Right atrium auricular region (tissue), 2 donors: ENCODE results near the gene FAHD1. TPM values are rescaled to one million over a fixed set of nuclear protein-coding genes. Genes with fewer than 3 reads are reported as not detected.
A peak's percentile ranks its signal among the peaks of the same experiment; 100 is the strongest.

Source experiments
- DNase-seq: peaks from one replicate; pipeline ENCODE4 v3.0.0-alpha.2; 2019; ENCODE audit warnings: low spot score
- H3K27ac ChIP-seq, 2 donors: fragments of 200-600 bp; sonication (generic); 1 replicate in 1 of 2; 2 replicates in 1 of 2; pipeline ENCODE4 v1.5.1; 2016 to 2019
- H3K27me3 ChIP-seq, 2 donors: fragments of 200-600 bp; sonication (generic); one replicate each; pipeline versions ENCODE4 v1.5.1 to v1.6.0; 2017 to 2019
- H3K36me3 ChIP-seq: fragments of 200-600 bp; sonication (generic); one replicate; pipeline ENCODE4 v1.5.1; 2016
- H3K4me1 ChIP-seq, 2 donors: fragments of 200-600 bp; sonication (generic); one replicate each; pipeline versions ENCODE4 v1.5.1 to v1.6.0; 2017 to 2019
- H3K4me3 ChIP-seq, 2 donors: fragments of 200-600 bp; sonication (generic); 1 replicate in 1 of 2; 2 replicates in 1 of 2; pipeline ENCODE4 v1.5.1; 2017 to 2019; ENCODE audit warnings: mild to moderate bottlenecking in 1 of 2, moderate library complexity in 1 of 2
- H3K9me3 ChIP-seq, 2 donors: fragments of 200-600 bp; sonication (generic); one replicate each; pipeline ENCODE4 v1.5.1; 2019
- total RNA-seq, 2 donors: library from RNA; depleted of rRNA; stranded (reverse); fragments of >200 nt; gene quantifications; one replicate each; pipeline ENCODE4 v1.1.0, GENCODE V29; 2016
- TF ChIP-seq, protein P1 (sequence below), 2 donors: fragments of 200-600 bp; sonication (generic); IDR thresholded peaks; one replicate each; pipeline ENCODE4 v1.5.1; 2019; ENCODE audit warnings: antibody characterized with exemption in 2 of 2

Gene FAHD1
- total RNA-seq, 2 donors from 2014 or later, result 35.8 to 59.3 TPM

DNA sequence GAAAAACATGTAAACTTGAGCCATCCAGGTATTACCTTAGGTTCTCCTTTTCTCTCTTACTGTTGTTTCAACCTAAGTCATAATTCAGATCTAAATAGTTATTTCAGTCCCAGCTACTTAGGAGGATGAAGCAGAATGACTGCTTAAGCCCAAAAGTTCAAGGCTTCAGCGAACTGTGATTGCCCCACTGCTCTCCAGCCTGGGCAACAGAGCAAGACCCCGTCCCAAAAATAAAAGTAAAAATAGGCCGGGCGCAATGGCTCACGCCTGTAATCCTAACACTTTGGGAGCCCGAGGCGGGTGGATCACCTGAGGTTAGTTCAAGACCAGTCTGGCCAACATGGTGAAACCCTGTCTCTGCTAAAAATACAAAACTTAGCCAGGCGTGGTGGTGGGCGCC, 35.4 kb downstream of the FAHD1 start:
- H3K27me3 ChIP-seq, result no peaks in the 10 kb centered on the region
- no peak for DNase-seq
- H3K4me1 ChIP-seq, result no peaks in the 10 kb centered on the region
- TF ChIP-seq, protein P1, sequence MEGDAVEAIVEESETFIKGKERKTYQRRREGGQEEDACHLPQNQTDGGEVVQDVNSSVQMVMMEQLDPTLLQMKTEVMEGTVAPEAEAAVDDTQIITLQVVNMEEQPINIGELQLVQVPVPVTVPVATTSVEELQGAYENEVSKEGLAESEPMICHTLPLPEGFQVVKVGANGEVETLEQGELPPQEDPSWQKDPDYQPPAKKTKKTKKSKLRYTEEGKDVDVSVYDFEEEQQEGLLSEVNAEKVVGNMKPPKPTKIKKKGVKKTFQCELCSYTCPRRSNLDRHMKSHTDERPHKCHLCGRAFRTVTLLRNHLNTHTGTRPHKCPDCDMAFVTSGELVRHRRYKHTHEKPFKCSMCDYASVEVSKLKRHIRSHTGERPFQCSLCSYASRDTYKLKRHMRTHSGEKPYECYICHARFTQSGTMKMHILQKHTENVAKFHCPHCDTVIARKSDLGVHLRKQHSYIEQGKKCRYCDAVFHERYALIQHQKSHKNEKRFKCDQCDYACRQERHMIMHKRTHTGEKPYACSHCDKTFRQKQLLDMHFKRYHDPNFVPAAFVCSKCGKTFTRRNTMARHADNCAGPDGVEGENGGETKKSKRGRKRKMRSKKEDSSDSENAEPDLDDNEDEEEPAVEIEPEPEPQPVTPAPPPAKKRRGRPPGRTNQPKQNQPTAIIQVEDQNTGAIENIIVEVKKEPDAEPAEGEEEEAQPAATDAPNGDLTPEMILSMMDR (IDR thresholded peaks at IDR 0.05), result no peak
- H3K9me3 ChIP-seq, result no peaks in the 10 kb centered on the region
- H3K36me3 ChIP-seq, result no peaks in the 10 kb centered on the region
- no peak overlapping the region for H3K27ac ChIP-seq
- no peak overlapping the region for H3K4me3 ChIP-seq

DNA sequence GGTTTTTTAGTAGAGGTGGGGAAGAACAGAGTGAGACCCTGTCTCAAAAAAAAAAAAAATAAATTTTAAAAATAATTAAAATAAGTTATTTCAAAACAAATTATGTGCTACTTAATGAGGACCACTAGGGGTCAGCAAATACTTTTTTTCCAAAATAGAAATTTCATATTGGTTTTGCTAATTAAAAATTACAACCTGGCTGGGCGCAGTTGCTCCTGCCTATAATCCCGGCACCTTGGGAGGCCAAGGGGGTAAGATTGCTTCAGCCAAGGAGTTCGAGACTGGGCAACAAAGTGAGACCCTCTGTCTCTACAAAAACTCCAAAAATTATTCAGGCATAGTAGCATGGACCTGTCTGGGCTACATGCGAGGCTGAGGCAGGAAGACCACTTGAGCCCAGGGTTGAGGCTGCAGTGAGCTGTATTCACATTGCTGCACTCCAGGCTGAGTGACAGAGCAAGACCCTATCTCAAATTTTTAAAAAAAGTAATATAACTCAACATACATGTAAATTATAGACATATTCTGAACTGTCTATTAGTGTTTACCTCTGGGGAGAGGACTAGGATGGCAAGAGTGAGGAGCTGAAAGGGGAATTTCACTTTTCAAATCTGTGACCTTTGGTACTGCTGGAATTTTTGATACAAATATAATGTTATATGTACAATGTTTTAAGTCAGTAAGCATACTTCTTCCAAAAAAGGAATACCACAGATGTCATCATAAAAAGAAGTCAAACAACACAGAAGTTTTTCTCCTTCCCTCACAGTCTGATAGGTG, 36.9 kb downstream of the FAHD1 start:
- no peaks in the 10 kb centered on the region for H3K36me3 ChIP-seq
- no peaks in the 10 kb centered on the region for H3K4me1 ChIP-seq
- no peak for DNase-seq
- H3K27me3 ChIP-seq, result no peaks in the 10 kb centered on the region
- H3K4me3 ChIP-seq, result no peak overlapping the region
- H3K9me3 ChIP-seq, result no peaks in the 10 kb centered on the region
- TF ChIP-seq, protein P1 (IDR thresholded peaks at IDR 0.05), result peak; percentile 41 to 72
- H3K27ac ChIP-seq, result no peak overlapping the region

DNA sequence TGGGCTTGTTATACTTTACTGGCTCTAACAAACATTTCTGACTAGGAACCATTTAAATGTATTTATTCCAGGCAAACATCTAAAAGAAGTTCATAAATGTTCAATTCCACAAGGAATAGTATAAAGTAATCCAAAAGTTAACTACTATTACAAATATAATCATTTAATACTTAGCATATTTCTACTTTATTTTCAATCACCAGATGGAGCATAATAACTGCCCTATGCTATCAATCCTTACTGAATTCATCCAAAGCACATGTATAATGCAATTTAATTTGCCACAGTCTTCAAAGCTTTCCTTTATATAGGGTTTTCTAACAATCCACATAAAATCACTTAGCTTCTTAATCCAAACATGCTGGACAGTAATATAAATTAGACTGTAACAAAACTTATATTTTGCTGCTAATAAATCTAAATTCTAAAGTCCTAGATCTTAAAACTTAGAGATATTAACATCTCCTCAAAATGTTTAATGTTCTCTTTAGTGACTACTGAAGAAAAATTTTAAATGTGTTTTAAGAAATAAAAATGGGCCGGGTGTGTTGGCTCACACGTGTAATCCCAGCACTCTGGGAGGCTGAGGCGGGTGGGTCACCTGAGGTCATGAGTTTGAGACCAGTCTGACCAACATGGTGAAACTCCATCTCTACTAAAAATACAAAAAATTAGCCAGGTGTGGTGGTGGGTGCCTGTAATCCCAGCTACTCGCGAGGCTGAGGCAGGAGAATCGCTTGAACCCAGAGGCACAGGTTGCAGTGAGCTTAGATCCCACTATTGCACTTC, 39.1 kb downstream of the FAHD1 start:
- Histone ChIP-seq H3K9me3 (no peaks in the 10 kb centered on the region), H3K4me1 (no peaks in the 10 kb centered on the region), H3K36me3 (no peaks in the 10 kb centered on the region), H3K27me3 (no peaks in the 10 kb centered on the region), H3K27ac (no peak overlapping the region), H3K4me3 (no peak overlapping the region)
- TF ChIP-seq, protein P1 (IDR thresholded peaks at IDR 0.05), result no peak
- DNase-seq, result no peak

DNA sequence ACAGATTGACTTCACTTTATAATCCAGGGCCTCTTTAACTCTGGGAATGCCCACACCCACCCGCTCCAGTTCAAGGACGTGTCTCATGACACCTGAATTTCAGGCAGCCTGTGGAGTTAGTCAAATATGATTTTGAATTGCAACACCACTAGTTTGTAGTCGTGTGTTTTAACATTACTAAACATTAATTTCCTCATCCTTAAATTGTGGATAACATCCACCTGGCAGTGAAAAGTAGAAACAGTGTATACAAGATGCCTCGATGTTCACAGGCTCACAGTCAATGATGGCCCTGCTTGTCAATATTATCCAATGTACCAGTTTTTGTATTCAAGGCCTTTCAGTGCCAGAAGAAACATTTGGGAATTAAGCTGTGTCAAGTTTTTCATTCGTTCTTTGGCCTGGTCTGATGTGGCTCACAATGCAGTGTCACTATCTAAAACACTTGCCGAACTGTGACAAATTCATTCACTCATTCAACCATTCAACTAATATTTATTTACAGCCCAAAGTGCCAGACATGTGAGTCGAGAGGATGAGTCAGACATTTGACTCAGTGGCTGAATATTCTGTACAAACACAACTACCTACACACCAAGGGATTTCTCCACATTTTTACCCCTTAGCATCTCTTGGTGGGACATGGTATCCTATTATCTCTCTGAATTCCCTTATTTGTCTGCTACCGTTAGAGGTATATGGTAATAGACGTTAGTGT, 43.5 kb downstream of the FAHD1 start:
- no peak overlapping the region for H3K27ac ChIP-seq
- DNase-seq, result no peak
- H3K36me3 ChIP-seq, result no peaks in the 10 kb centered on the region
- H3K9me3 ChIP-seq, result no peaks in the 10 kb centered on the region
- TF ChIP-seq, protein P1 (IDR thresholded peaks at IDR 0.05), result no peak
- H3K27me3 ChIP-seq, result peaks cover 0 to 3% of the 10 kb centered on the region in 2 donors
- no peak overlapping the region for H3K4me3 ChIP-seq
- H3K4me1 ChIP-seq, result peaks cover 0 to 4% of the 10 kb centered on the region in 2 donors

DNA sequence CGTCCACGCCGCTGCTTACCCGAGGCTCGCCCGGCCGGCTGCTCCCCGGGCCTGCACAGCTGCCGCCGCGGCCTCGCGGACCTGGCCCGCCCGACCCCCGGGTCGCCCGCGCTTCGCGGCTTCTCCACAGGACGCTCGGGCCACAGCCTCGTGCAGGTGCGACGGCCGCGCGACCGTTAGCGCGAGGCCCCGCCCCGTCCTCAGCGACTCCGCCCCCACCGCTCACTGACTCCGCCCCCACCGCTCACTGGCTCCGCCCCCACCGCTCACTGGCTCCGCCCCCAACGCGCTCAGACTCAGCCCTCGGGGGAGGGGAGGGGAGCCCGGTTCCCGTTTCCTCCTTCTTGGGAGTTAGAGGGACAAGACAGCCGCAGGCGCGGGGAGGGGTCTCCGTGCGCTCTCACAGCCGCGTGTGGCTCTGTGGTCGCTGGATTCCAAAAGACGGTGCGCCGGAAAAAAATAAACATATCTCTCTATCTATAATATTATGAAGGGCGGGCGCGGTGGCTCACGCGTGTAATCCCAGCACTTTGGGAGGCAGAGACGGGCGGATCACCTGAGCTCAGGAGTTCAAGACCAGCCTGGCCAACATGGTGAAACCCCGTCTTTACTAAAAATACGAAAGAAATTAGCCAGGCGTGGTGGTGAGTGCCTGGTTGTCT, 45.1 kb downstream of the FAHD1 start, which contains the start of gene MEIOB:
Gene MEIOB (minus strand): TSS at position 191 of the 662 bp plus-strand sequence. CDS start 3,989 bp downstream, outside the sequence.
- Histone ChIP-seq H3K36me3 (no peaks in the 10 kb centered on the region), H3K27me3 (peaks cover 0 to 3% of the 10 kb centered on the region in 2 donors), H3K4me3 (peak within 1 kb of the TSS in 1 of 2 donors; percentile 21), H3K27ac (no peak within 1 kb of the TSS), H3K4me1 (peaks cover 0 to 4% of the 10 kb centered on the region in 2 donors), H3K9me3 (no peaks in the 10 kb centered on the region)
- TF ChIP-seq, protein P1 (IDR thresholded peaks at IDR 0.05), result no peak
- DNase-seq, result no peak
